ENCODE data around the gene MYH6.

MYH6 gene

GRCh38 chr14:23381871-23382270, 26.2 kb downstream of the MYH6 start:
- no peaks in the 10 kb centered on the region for H3F3A ChIP-seq (ENCODE audit: insufficient read depth, low read length)
- no peak overlapping the region for H3K27ac ChIP-seq (ENCODE audit: low read depth, low read length, poor library complexity, severe bottlenecking)
- no peak overlapping the region for H3K9ac ChIP-seq (ENCODE audit: low read length)
- no peak overlapping the region for H2AFZ ChIP-seq (ENCODE audit: low read length)
- peaks cover 7% of the 10 kb centered on the region; the same call in 1 of the 2 replicates for H3K27me3 ChIP-seq (ENCODE audit: insufficient read depth, low read length)
- no peaks in the 10 kb centered on the region for H3K79me2 ChIP-seq (ENCODE audit: insufficient read depth, low read length)
- no peaks in the 10 kb centered on the region for H3K36me3 ChIP-seq (ENCODE audit: insufficient read depth, low read length)
- H3K9me3 ChIP-seq (ENCODE audit: low read length): no peaks in the 10 kb centered on the region
- TF ChIP-seq EZH2 (IDR thresholded peaks at IDR 0.05; ENCODE audit: borderline replicate concordance, low read length) (no peak), CTCF (IDR thresholded peaks at IDR 0.05; ENCODE audit: low read length) (no peak)
- no peak overlapping the region for H3K4me3 ChIP-seq (ENCODE audit: low read depth, low read length, poor library complexity, severe bottlenecking)
- H3K4me2 ChIP-seq (ENCODE audit: low read length): no peak overlapping the region
- H4K20me1 ChIP-seq (ENCODE audit: insufficient read depth, low read length): no peaks in the 10 kb centered on the region
- H3K9me2 ChIP-seq (ENCODE audit: low read depth, low read length): no peaks in the 10 kb centered on the region
- H3K4me1 ChIP-seq (ENCODE audit: insufficient read depth, low read length, severe bottlenecking): no peaks in the 10 kb centered on the region

- Histone ChIP-seq H3F3A (ENCODE audit: insufficient read depth, low read length) (no peaks in the 10 kb centered on the region), H3K4me3 (ENCODE audit: low read depth, low read length, poor library complexity, severe bottlenecking) (no peak overlapping the region), H3K36me3 (ENCODE audit: insufficient read depth, low read length) (no peaks in the 10 kb centered on the region), H4K20me1 (ENCODE audit: insufficient read depth, low read length) (no peaks in the 10 kb centered on the region), H3K27me3 (ENCODE audit: insufficient read depth, low read length) (peaks cover 7% of the 10 kb centered on the region; the same call in 1 of the 2 replicates), H3K9me2 (ENCODE audit: low read depth, low read length) (no peaks in the 10 kb centered on the region), H3K4me2 (ENCODE audit: low read length) (no peak overlapping the region), H3K4me1 (ENCODE audit: insufficient read depth, low read length, severe bottlenecking) (no peaks in the 10 kb centered on the region), H3K27ac (ENCODE audit: low read depth, low read length, poor library complexity, severe bottlenecking) (no peak overlapping the region), H3K9ac (ENCODE audit: low read length) (no peak overlapping the region), H2AFZ (ENCODE audit: low read length) (no peak overlapping the region), H3K9me3 (ENCODE audit: low read length) (no peaks in the 10 kb centered on the region), H3K79me2 (ENCODE audit: insufficient read depth, low read length) (no peaks in the 10 kb centered on the region)
- TF ChIP-seq CTCF (IDR thresholded peaks at IDR 0.05; ENCODE audit: low read length): no peak
- no peak for TF ChIP-seq EZH2 (IDR thresholded peaks at IDR 0.05; ENCODE audit: borderline replicate concordance, low read length)
Measured at GRCh38 chr14:23380976-23381375, 27.1 kb downstream of the MYH6 start.

DNA sequence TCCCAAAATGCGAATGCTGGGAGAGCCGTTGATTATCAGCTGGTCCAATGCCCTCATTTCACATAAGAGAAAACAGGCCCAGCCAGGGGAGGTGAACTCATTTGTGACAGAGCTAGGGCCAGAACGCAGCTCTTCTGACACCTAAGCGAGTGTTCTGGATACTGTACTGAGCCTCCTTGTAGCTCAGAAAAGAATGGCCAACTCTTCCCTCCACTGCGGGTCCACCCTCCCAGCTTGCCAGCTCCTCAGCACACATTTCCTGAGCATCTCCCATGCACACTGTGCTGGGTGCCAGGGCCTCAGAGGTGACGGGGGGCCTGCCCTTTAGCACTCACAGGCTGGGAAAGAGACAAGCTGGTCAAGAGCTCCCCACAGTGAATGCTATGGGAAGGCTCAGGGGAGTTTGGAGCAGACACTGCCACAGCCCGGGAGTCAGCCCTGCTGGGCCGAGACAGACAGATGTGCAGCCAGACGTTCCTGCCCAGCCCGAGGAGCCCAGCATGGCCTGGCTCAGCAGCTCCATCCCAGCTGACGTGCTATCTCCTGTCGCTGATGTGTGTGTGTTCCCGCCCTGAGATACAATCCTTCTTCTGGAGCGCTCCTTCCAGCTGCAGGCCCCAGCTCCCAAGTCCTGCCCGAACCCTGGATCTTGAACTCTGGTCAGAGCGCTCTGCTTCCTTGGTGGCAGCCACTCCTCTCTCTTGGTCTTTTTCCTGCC, 27.7 kb downstream of the MYH6 start:
- Histone ChIP-seq H3F3A (ENCODE audit: insufficient read depth, low read length) (no peaks in the 10 kb centered on the region), H3K9me3 (ENCODE audit: low read length) (no peaks in the 10 kb centered on the region), H3K9me2 (ENCODE audit: low read depth, low read length) (no peaks in the 10 kb centered on the region), H3K79me2 (ENCODE audit: insufficient read depth, low read length) (no peaks in the 10 kb centered on the region), H3K9ac (ENCODE audit: low read length) (no peak overlapping the region), H3K27ac (ENCODE audit: low read depth, low read length, poor library complexity, severe bottlenecking) (no peak overlapping the region), H4K20me1 (ENCODE audit: insufficient read depth, low read length) (no peaks in the 10 kb centered on the region), H2AFZ (ENCODE audit: low read length) (no peak overlapping the region), H3K36me3 (ENCODE audit: insufficient read depth, low read length) (no peaks in the 10 kb centered on the region), H3K27me3 (ENCODE audit: insufficient read depth, low read length) (peaks cover 5% of the 10 kb centered on the region; the same call in 1 of the 2 replicates), H3K4me3 (ENCODE audit: low read depth, low read length, poor library complexity, severe bottlenecking) (no peak overlapping the region), H3K4me1 (ENCODE audit: insufficient read depth, low read length, severe bottlenecking) (no peaks in the 10 kb centered on the region), H3K4me2 (ENCODE audit: low read length) (no peak overlapping the region)
- TF ChIP-seq CTCF (IDR thresholded peaks at IDR 0.05; ENCODE audit: low read length) (no peak; the same call in 1 of the 2 replicates), EZH2 (IDR thresholded peaks at IDR 0.05; ENCODE audit: borderline replicate concordance, low read length) (no peak)
